T-helper 2 cell treated with Interferon-gamma antibody and Interleukin-4, amounts not matched to agents 5 μg/mL and 100 μg/mL, for 36 hours (primary cell): ENCODE data around the gene LIN37.
A peak's percentile ranks its signal among the peaks of the same experiment; 100 is the strongest.

Source experiments
- DNase-seq: peaks from one replicate; pipeline ENCODE4 v3.0.0; 2021; ENCODE audit warnings: low spot score
- H3K27ac Mint-ChIP-seq: one replicate; pipeline ENCODE4 v1.8.0; 2021; ENCODE audit warnings: mild to moderate bottlenecking, mixed read lengths
- H3K27me3 Mint-ChIP-seq: one replicate; pipeline ENCODE4 v1.8.0; 2021; ENCODE audit warnings: low read depth, mixed read lengths
- H3K36me3 Mint-ChIP-seq: one replicate; pipeline ENCODE4 v1.8.0; 2021; ENCODE audit warnings: low read depth, mixed read lengths
- H3K4me1 Mint-ChIP-seq: one replicate; pipeline ENCODE4 v1.8.0; 2021; ENCODE audit warnings: low read depth, mixed read lengths
- H3K4me3 Mint-ChIP-seq: one replicate; pipeline ENCODE4 v1.8.0; 2022; ENCODE audit warnings: mild to moderate bottlenecking, moderate library complexity, mixed read lengths
- H3K9me3 Mint-ChIP-seq: one replicate; pipeline ENCODE4 v1.8.0; 2021; ENCODE audit warnings: mixed read lengths

The LIN37 gene

GRCh38 chr19:35746087-35746462 lies 2.3 kb upstream of the LIN37 start:
- peaks cover 15% of the 10 kb centered on the region for H3K36me3 Mint-ChIP-seq
- no peak for DNase-seq
- no peaks in the 10 kb centered on the region for H3K27me3 Mint-ChIP-seq
- H3K9me3 Mint-ChIP-seq = no peaks in the 10 kb centered on the region
- H3K4me3 Mint-ChIP-seq = peak overlapping the region; percentile 91
- peak overlapping the region; percentile 100 for H3K27ac Mint-ChIP-seq
- peaks cover 43% of the 10 kb centered on the region for H3K4me1 Mint-ChIP-seq

- Mint-ChIP-seq H3K9me3 (no peaks in the 10 kb centered on the region), H3K36me3 (peaks cover 15% of the 10 kb centered on the region), H3K27me3 (no peaks in the 10 kb centered on the region), H3K4me3 (peak overlapping the region; percentile 91), H3K27ac (peak overlapping the region; percentile 100), H3K4me1 (peaks cover 43% of the 10 kb centered on the region)
- no peak for DNase-seq
Measured at GRCh38 chr19:35746531-35746930, 1.8 kb upstream of the LIN37 start.

GRCh38 chr19:35750167-35750566 lies 1.8 kb downstream of the LIN37 start:
- Mint-ChIP-seq H3K4me1 (peaks cover 24% of the 10 kb centered on the region), H3K4me3 (peak overlapping the region; percentile 43), H3K27me3 (no peaks in the 10 kb centered on the region), H3K36me3 (peaks cover 14% of the 10 kb centered on the region), H3K27ac (no peak overlapping the region), H3K9me3 (no peaks in the 10 kb centered on the region)
- DNase-seq = no peak

- Mint-ChIP-seq H3K9me3 (no peaks in the 10 kb centered on the region), H3K27ac (no peak overlapping the region), H3K36me3 (peaks cover 12% of the 10 kb centered on the region), H3K27me3 (no peaks in the 10 kb centered on the region), H3K4me1 (peaks cover 23% of the 10 kb centered on the region), H3K4me3 (no peak overlapping the region)
- no peak for DNase-seq
Measured at GRCh38 chr19:35751839-35752745, 3.7 kb downstream of the LIN37 start.

- Mint-ChIP-seq H3K4me3 (no peak overlapping the region), H3K27ac (no peak overlapping the region), H3K4me1 (peaks cover 20% of the 10 kb centered on the region), H3K27me3 (no peaks in the 10 kb centered on the region), H3K9me3 (no peaks in the 10 kb centered on the region), H3K36me3 (peaks cover 11% of the 10 kb centered on the region)
- DNase-seq = no peak
Measured at GRCh38 chr19:35752746-35753350, 4.5 kb downstream of the LIN37 start.

GRCh38 chr19:35753634-35754369 lies 5.4 kb downstream of the LIN37 start:
- peaks cover 19% of the 10 kb centered on the region for H3K4me1 Mint-ChIP-seq
- no peak overlapping the region for H3K4me3 Mint-ChIP-seq
- H3K27ac Mint-ChIP-seq = no peak overlapping the region
- H3K27me3 Mint-ChIP-seq = no peaks in the 10 kb centered on the region
- peaks cover 8% of the 10 kb centered on the region for H3K36me3 Mint-ChIP-seq
- no peak for DNase-seq
- H3K9me3 Mint-ChIP-seq = no peaks in the 10 kb centered on the region

- no peaks in the 10 kb centered on the region for H3K9me3 Mint-ChIP-seq
- peaks cover 23% of the 10 kb centered on the region for H3K4me1 Mint-ChIP-seq
- peaks cover 13% of the 10 kb centered on the region for H3K36me3 Mint-ChIP-seq
- no peak for DNase-seq
- no peak overlapping the region for H3K27ac Mint-ChIP-seq
- peak overlapping the region; percentile 23 for H3K4me3 Mint-ChIP-seq
- H3K27me3 Mint-ChIP-seq = no peaks in the 10 kb centered on the region
Measured at GRCh38 chr19:35754370-35755130, 6.2 kb downstream of the LIN37 start.

- peaks cover 21% of the 10 kb centered on the region for H3K4me1 Mint-ChIP-seq
- no peaks in the 10 kb centered on the region for H3K9me3 Mint-ChIP-seq
- no peak overlapping the region for H3K27ac Mint-ChIP-seq
- no peak for DNase-seq
- H3K4me3 Mint-ChIP-seq = no peak overlapping the region
- peaks cover 15% of the 10 kb centered on the region for H3K36me3 Mint-ChIP-seq
- H3K27me3 Mint-ChIP-seq = no peaks in the 10 kb centered on the region
Measured at GRCh38 chr19:35755131-35755549, 6.8 kb downstream of the LIN37 start.

GRCh38 chr19:35755550-35756376 lies 7.4 kb downstream of the LIN37 start:
- DNase-seq = peak; percentile 48
- peaks cover 20% of the 10 kb centered on the region for H3K4me1 Mint-ChIP-seq
- no peaks in the 10 kb centered on the region for H3K27me3 Mint-ChIP-seq
- peak overlapping the region; percentile 76 for H3K27ac Mint-ChIP-seq
- peak overlapping the region; percentile 60 for H3K4me3 Mint-ChIP-seq
- H3K9me3 Mint-ChIP-seq = no peaks in the 10 kb centered on the region
- H3K36me3 Mint-ChIP-seq = peaks cover 17% of the 10 kb centered on the region

GRCh38 chr19:35756377-35757230 lies 8.2 kb downstream of the LIN37 start, which contains the start of gene HSPB6:
HSPB6 (minus strand) TSS chr19:35757029; CDS start chr19:35757008, 21 bp downstream.
- Mint-ChIP-seq H3K27me3 (no peaks in the 10 kb centered on the region), H3K27ac (peak within 1 kb of the TSS; percentile 92), H3K9me3 (no peaks in the 10 kb centered on the region), H3K4me1 (peaks cover 20% of the 10 kb centered on the region), H3K36me3 (peaks cover 17% of the 10 kb centered on the region), H3K4me3 (peak within 1 kb of the TSS; percentile 86)
- no peak for DNase-seq

GRCh38 chr19:35757231-35757748 lies 8.9 kb downstream of the LIN37 start:
- Mint-ChIP-seq H3K27me3 (no peaks in the 10 kb centered on the region), H3K9me3 (no peaks in the 10 kb centered on the region), H3K27ac (peak overlapping the region; percentile 92), H3K36me3 (peaks cover 22% of the 10 kb centered on the region), H3K4me1 (peaks cover 20% of the 10 kb centered on the region), H3K4me3 (peak overlapping the region; percentile 86)
- DNase-seq = peak; percentile 47
